CD14-positive monocyte (primary cell): ENCODE results near the gene ATP1B2. TPM values are rescaled to one million over a fixed set of nuclear protein-coding genes. Genes with fewer than 3 reads are reported as not detected.

Experiments
- DNase-seq, 3 donors: peaks; one replicate each; pipeline ENCODE4 v3.0.0-alpha.2; 2011 to 2022
- H2AFZ ChIP-seq: 2 replicates; pipeline ENCODE4 v1.6.0; 2012; ENCODE audit warnings: mild to moderate bottlenecking, low read depth, low read length, inconsistent platforms; ENCODE audit not compliant: insufficient read depth, poor library complexity, severe bottlenecking
- H3K27ac ChIP-seq, 2 donors: 1 replicate in 1 of 2; 2 replicates in 1 of 2; pipeline ENCODE4 v1.5.1; 2012 to 2013; ENCODE audit warnings: low read length in 2 of 2, control low read depth in 1 of 2, inconsistent platforms in 1 of 2, low read depth in 1 of 2, mild to moderate bottlenecking in 1 of 2
- H3K27me3 ChIP-seq, 2 donors: one replicate each; pipeline versions ENCODE4 v1.6.0 to v1.6.1; 2011 to 2013; ENCODE audit warnings: low read length in 2 of 2; ENCODE audit not compliant: control insufficient read depth in 2 of 2, insufficient read depth in 2 of 2
- H3K36me3 ChIP-seq, 2 donors: replicated peaks in 1 of 2; 1 replicate in 1 of 2; 2 replicates in 1 of 2; pipeline versions ENCODE4 v1.5.1 to v1.6.1; 2012 to 2013; ENCODE audit warnings: low read length in 2 of 2, control low read depth in 1 of 2, inconsistent platforms in 1 of 2, mild to moderate bottlenecking in 1 of 2; ENCODE audit not compliant: insufficient read depth in 2 of 2, control insufficient read depth in 1 of 2
- H3K4me1 ChIP-seq, 2 donors: 1 replicate in 1 of 2; 2 replicates in 1 of 2; pipeline versions ENCODE4 v1.5.1 to v1.6.1; 2012 to 2013; ENCODE audit warnings: low read length in 2 of 2, control low read depth in 1 of 2, inconsistent platforms in 1 of 2, mild to moderate bottlenecking in 1 of 2, moderate library complexity in 1 of 2; ENCODE audit not compliant: insufficient read depth in 2 of 2, control insufficient read depth in 1 of 2
- H3K4me2 ChIP-seq: replicated peaks from 2 replicates; pipeline ENCODE3; 2012; ENCODE audit warnings: low read length, moderate library complexity, mild to moderate bottlenecking; ENCODE audit not compliant: poor library complexity, severe bottlenecking; ENCODE audit errors: extremely low read depth
- H3K4me3 ChIP-seq, 3 experiments: fragments of 200-600 bp in 1 of 3; sonication (generic) in 1 of 3; replicated peaks in 1 of 3; 1 replicate in 2 of 3; 2 replicates in 1 of 3; pipeline ENCODE4 v1.5.1; 2011 to 2013; ENCODE audit warnings: low read length in 3 of 3, mild to moderate bottlenecking in 3 of 3, control low read depth in 2 of 3, low read depth in 2 of 3, inconsistent platforms in 1 of 3, moderate library complexity in 1 of 3
- H3K79me2 ChIP-seq: 2 replicates; pipeline ENCODE4 v1.6.0; 2012; ENCODE audit warnings: mild to moderate bottlenecking, control low read depth, inconsistent platforms, low read length, moderate library complexity; ENCODE audit not compliant: insufficient read depth
- H3K9ac ChIP-seq: 2 replicates; pipeline ENCODE4 v1.6.0; 2017; ENCODE audit warnings: low read length, mild to moderate bottlenecking; ENCODE audit not compliant: insufficient read depth, poor library complexity, severe bottlenecking
- H3K9me3 ChIP-seq, 2 donors: replicated peaks in 1 of 2; 1 replicate in 1 of 2; 2 replicates in 1 of 2; pipeline versions ENCODE4 v1.5.1 to v1.6.1; 2012 to 2013; ENCODE audit warnings: low read length in 2 of 2, control low read depth in 1 of 2; ENCODE audit not compliant: control insufficient read depth in 1 of 2, insufficient read depth in 1 of 2
- H4K20me1 ChIP-seq: 2 replicates; pipeline ENCODE4 v1.6.0; 2012; ENCODE audit warnings: mild to moderate bottlenecking, low read length, control low read depth, moderate library complexity; ENCODE audit not compliant: insufficient read depth
- H3K27ac Mint-ChIP-seq, 7 donors: one replicate each; pipeline ENCODE4 v1.8.0; 2020; ENCODE audit warnings: mild to moderate bottlenecking in 7 of 7, mixed read lengths in 7 of 7, moderate library complexity in 6 of 7, inconsistent platforms in 2 of 7
- H3K27me3 Mint-ChIP-seq, 3 donors: one replicate each; pipeline ENCODE4 v1.8.0; 2021 to 2022; ENCODE audit warnings: low read depth in 3 of 3, mild to moderate bottlenecking in 3 of 3, mixed read lengths in 3 of 3, moderate library complexity in 3 of 3, inconsistent platforms in 1 of 3
- H3K36me3 Mint-ChIP-seq, 2 donors: one replicate each; pipeline ENCODE4 v1.8.0; 2020; ENCODE audit warnings: mixed read lengths in 2 of 2, inconsistent platforms in 1 of 2, mild to moderate bottlenecking in 1 of 2
- H3K4me1 Mint-ChIP-seq: one replicate; pipeline ENCODE4 v1.8.0; 2020; ENCODE audit warnings: mild to moderate bottlenecking, mixed read lengths
- H3K4me3 Mint-ChIP-seq, 2 donors: one replicate each; pipeline ENCODE4 v1.8.0; 2020; ENCODE audit warnings: mild to moderate bottlenecking in 2 of 2, mixed read lengths in 2 of 2, moderate library complexity in 1 of 2
- H3K9me3 Mint-ChIP-seq, 7 donors: one replicate each; pipeline ENCODE4 v1.8.0; 2020 to 2022; ENCODE audit warnings: mixed read lengths in 7 of 7, mild to moderate bottlenecking in 6 of 7, moderate library complexity in 6 of 7, inconsistent platforms in 2 of 7
- WGBS: methylation state at CpG from one replicate; pipeline ENCODE4 v1.1.5; 2013; ENCODE audit warnings: missing lambda C conversion rate; ENCODE audit not compliant: insufficient coverage; 5-methylcytosine and 5-hydroxymethylcytosine counted together
- intact Hi-C, 2 donors: fragments of 100-400 bp; cut with micrococcal nuclease; formaldehyde crosslinking; loops; one replicate each; pipeline versions ENCODE4 v1.15.0 to v1.15.1; 2023
- polyA plus RNA-seq, 3 donors: library from polyadenylated mRNA; depleted of rRNA in 1 of 3; unstranded in 2 of 3; stranded (reverse) in 1 of 3; fragments of 300-500 nt in 2 of 3; fragments of >200 nt in 1 of 3; fragmentation: Illumina TruSeq in 2 of 3; gene quantifications; 1 replicate in 2 of 3; 2 replicates in 1 of 3; pipeline ENCODE4 v1.2.3, GENCODE V29; 2012 to 2021
- TF ChIP-seq, protein P1 (sequence below): fragments of 200-600 bp; IDR thresholded peaks from one replicate; pipeline ENCODE4 v1.8.0; 2022; ENCODE audit warnings: antibody characterized with exemption, mild to moderate bottlenecking

ATP1B2 gene
- polyA plus RNA-seq, 3 donors = 0.07 TPM; not detected in 2

DNA sequence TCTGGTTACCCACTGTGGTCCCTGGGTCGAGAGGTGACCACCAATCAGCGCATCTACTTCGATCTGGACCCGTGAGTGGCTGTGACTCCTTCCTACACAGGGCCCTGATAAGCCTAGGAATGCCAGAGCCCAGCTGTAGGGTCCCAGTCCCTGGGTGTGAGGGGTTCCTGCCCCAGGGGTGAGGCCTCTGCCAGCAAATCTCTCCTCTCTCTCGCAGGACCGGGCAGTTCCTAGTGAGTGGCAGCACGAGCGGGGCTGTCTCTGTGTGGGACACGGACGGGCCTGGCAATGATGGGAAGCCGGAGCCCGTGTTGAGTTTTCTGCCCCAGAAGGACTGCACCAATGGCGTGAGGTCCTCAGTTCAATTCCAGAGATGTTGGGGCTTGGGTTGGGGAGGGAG is 52.0 kb downstream of the ATP1B2 start:
- H3K4me3 ChIP-seq = no peak overlapping the region
- H3K4me2 ChIP-seq = no peak overlapping the region
- no peaks in the 10 kb centered on the region for H3K79me2 ChIP-seq
- H3K27me3 ChIP-seq = peaks cover 25 to 42% of the 10 kb centered on the region in 2 donors
- DNase-seq = no peak
- no peak overlapping the region for H3K9ac ChIP-seq
- Mint-ChIP-seq H3K4me1 (peaks cover 9% of the 10 kb centered on the region), H3K4me3 (no peak overlapping the region), H3K36me3 (peaks cover 43 to 53% of the 10 kb centered on the region in 2 donors), H3K27me3 (peaks cover 43 to 49% (median 45%) of the 10 kb centered on the region in 3 donors), H3K27ac (no peak overlapping the region), H3K9me3 (peaks cover 0 to 11% (median 6%) of the 10 kb centered on the region in 7 donors)
- intact Hi-C loops = no loop called here
- no peak overlapping the region for H3K27ac ChIP-seq
- H3K9me3 ChIP-seq = peaks cover 0 to 12% of the 10 kb centered on the region in 2 donors
- 95% methylated on average over 10 of the region's 13 CpGs for WGBS
- peaks cover 9 to 29% of the 10 kb centered on the region in 2 donors for H3K36me3 ChIP-seq
- TF ChIP-seq, protein P1, sequence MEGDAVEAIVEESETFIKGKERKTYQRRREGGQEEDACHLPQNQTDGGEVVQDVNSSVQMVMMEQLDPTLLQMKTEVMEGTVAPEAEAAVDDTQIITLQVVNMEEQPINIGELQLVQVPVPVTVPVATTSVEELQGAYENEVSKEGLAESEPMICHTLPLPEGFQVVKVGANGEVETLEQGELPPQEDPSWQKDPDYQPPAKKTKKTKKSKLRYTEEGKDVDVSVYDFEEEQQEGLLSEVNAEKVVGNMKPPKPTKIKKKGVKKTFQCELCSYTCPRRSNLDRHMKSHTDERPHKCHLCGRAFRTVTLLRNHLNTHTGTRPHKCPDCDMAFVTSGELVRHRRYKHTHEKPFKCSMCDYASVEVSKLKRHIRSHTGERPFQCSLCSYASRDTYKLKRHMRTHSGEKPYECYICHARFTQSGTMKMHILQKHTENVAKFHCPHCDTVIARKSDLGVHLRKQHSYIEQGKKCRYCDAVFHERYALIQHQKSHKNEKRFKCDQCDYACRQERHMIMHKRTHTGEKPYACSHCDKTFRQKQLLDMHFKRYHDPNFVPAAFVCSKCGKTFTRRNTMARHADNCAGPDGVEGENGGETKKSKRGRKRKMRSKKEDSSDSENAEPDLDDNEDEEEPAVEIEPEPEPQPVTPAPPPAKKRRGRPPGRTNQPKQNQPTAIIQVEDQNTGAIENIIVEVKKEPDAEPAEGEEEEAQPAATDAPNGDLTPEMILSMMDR = no peak
- H2AFZ ChIP-seq = no peak overlapping the region
- peaks cover 0 to 9% of the 10 kb centered on the region in 2 donors for H3K4me1 ChIP-seq
- H4K20me1 ChIP-seq = no peaks in the 10 kb centered on the region

DNA sequence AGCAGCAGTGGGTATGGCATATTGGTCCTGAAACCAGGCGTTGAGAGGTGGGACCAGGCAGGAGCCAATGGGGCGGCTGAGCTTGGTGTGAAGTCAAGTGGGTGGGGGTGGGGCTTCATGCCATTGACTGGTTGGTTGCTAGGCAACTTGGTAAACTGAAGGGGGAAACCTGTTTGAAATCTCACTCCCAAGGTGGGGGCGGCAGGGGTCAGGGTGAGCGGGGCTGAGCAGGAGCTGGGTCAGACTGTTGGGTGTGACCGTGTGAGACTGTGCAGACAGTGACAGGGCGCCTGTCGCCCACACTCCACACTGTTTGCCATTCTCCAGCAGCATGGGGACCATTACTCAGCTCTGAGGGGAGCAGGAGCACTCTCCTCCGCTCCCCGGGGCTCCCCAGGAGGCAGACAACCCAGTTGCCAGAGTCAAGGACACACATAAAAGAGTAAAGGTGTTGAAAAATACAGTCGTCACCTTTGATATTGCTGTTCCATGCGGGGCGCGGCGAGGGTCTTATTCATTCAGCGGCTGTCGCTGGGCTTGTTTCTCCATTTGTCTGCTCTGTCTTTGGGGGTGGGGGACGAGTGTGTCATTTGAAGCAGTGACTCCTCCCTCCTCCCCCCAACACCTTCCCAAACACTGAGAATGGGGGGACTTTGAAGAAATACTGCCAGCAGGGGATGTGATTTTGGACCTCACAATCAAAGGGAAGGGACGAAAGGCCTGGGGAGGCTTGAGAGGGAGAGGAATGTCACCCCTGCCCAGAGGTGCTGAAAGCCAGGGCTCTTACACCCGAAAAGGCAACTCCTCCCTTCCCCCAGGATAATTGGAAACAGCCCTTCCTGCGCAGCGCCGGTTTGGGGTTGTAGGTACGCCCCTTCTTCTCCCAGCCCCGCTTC is 53.1 kb downstream of the ATP1B2 start:
- Mint-ChIP-seq H3K27me3 (peaks cover 48 to 58% (median 49%) of the 10 kb centered on the region in 3 donors), H3K4me1 (peaks cover 9% of the 10 kb centered on the region), H3K9me3 (peaks cover 0 to 11% (median 6%) of the 10 kb centered on the region in 7 donors), H3K4me3 (peak overlapping the region in 1 of 2 donors; percentile 76), H3K36me3 (peaks cover 40 to 46% of the 10 kb centered on the region in 2 donors), H3K27ac (peak overlapping the region in 2 of 7 donors; percentile 2 to 73)
- H3K36me3 ChIP-seq = peaks cover 7 to 29% of the 10 kb centered on the region in 2 donors
- H3K27me3 ChIP-seq = peaks cover 25 to 45% of the 10 kb centered on the region in 2 donors
- 70% methylated on average over 4 of the region's 24 CpGs for WGBS
- no peak overlapping the region for H2AFZ ChIP-seq
- H3K79me2 ChIP-seq = no peaks in the 10 kb centered on the region
- no peak overlapping the region for H3K27ac ChIP-seq
- H3K4me1 ChIP-seq = peaks cover 0 to 9% of the 10 kb centered on the region in 2 donors
- no peaks in the 10 kb centered on the region for H4K20me1 ChIP-seq
- DNase-seq = no peak
- H3K4me3 ChIP-seq = no peak overlapping the region
- TF ChIP-seq, protein P1 = no peak
- no peak overlapping the region for H3K9ac ChIP-seq
- intact Hi-C loops = no loop called here
- no peak overlapping the region for H3K4me2 ChIP-seq
- peaks cover 0 to 12% of the 10 kb centered on the region in 2 donors for H3K9me3 ChIP-seq
